Activated CD8-positive, alpha-beta T cell treated with anti-CD3 and anti-CD28 coated beads for 36 hours (primary cell): ENCODE results near the gene SLC8A3. TPM values are rescaled to one million over a fixed set of nuclear protein-coding genes. Genes with fewer than 3 reads are reported as not detected.

Experiments used
- ATAC-seq: fragments of 200-7000 bp; cut with Tn5 transposase; one replicate; pipeline ENCODE4 v1.10.0; 2021; ENCODE audit warnings: mild to moderate bottlenecking, moderate library complexity
- CTCF ChIA-PET: fragments of 350-600 bp; sonication (Branson Sonifier 250); formaldehyde crosslinking; loops from one replicate; lab custom pipeline; 2021; ENCODE audit warnings: antibody characterized with exemption; lab: Charles Lee
- POLR2A ChIA-PET: fragments of 350-600 bp; sonication (Branson Sonifier 250); formaldehyde crosslinking; loops from one replicate; lab custom pipeline; 2021; ENCODE audit warnings: antibody characterized with exemption; lab: Charles Lee
- DNase-seq: peaks from one replicate; pipeline ENCODE4 v3.0.0-alpha.2; 2020
- H3K27ac Mint-ChIP-seq: one replicate; pipeline ENCODE4 v1.8.0; 2021; ENCODE audit warnings: mild to moderate bottlenecking, mixed read lengths
- H3K27me3 Mint-ChIP-seq: one replicate; pipeline ENCODE4 v1.8.0; 2021; ENCODE audit warnings: mixed read lengths
- H3K36me3 Mint-ChIP-seq: one replicate; pipeline ENCODE4 v1.8.0; 2021; ENCODE audit warnings: low read depth, mixed read lengths
- H3K4me1 Mint-ChIP-seq: one replicate; pipeline ENCODE4 v1.8.0; 2021; ENCODE audit warnings: low read depth, mixed read lengths
- H3K4me3 Mint-ChIP-seq: one replicate; pipeline ENCODE4 v1.8.0; 2021; ENCODE audit warnings: mild to moderate bottlenecking, moderate library complexity, mixed read lengths
- H3K9me3 Mint-ChIP-seq: one replicate; pipeline ENCODE4 v1.8.0; 2021; ENCODE audit warnings: mixed read lengths
- CTCF ChIP-seq: fragments of 200-600 bp; IDR thresholded peaks from one replicate; pipeline ENCODE4 v1.8.0; 2022; ENCODE audit warnings: antibody characterized with exemption, mild to moderate bottlenecking
- intact Hi-C: fragments of 100-400 bp; cut with micrococcal nuclease; formaldehyde crosslinking; loops from one replicate; pipeline ENCODE4 v1.10.0; 2022
- total RNA-seq, 2 experiments: library from RNA; stranded (reverse); gene quantifications; one replicate each; pipeline ENCODE4 v1.2.3, GENCODE V29; 2021

SLC8A3 gene
- total RNA-seq, 2 experiments from 2014 or later = 0.54 TPM

GRCh38 chr14:70048313-70048654 is 140.5 kb downstream of the SLC8A3 start:
- CTCF ChIA-PET = no interaction called here
- peaks cover 7% of the 10 kb centered on the region for H3K4me1 Mint-ChIP-seq

GRCh38 chr14:70047598-70048312 is 141.0 kb downstream of the SLC8A3 start:
- Mint-ChIP-seq H3K9me3 (no peaks in the 10 kb centered on the region), H3K4me1 (peaks cover 7% of the 10 kb centered on the region), H3K27ac (no peak overlapping the region), H3K4me3 (no peak overlapping the region), H3K36me3 (no peaks in the 10 kb centered on the region), H3K27me3 (peaks cover 10% of the 10 kb centered on the region)
- intact Hi-C loops = no loop called here
- DNase-seq (no peak), ATAC-seq (no peak)
- ChIA-PET CTCF (interaction anchor here (0.7 kb wide), 1 partner anchor 784 kb away, joined by 3 read pairs; no protein-coding TSS in a partner anchor), POLR2A (no interaction called here)
- TF ChIP-seq CTCF = no peak

More at GRCh38 chr14:70048313-70048654, 140.5 kb downstream of the SLC8A3 start:
- POLR2A ChIA-PET = no interaction called here
- intact Hi-C loops = no loop called here
- H3K27me3 Mint-ChIP-seq = peaks cover 8% of the 10 kb centered on the region
- ATAC-seq (no peak), DNase-seq (no peak)
- H3K27ac Mint-ChIP-seq = no peak overlapping the region
- no peaks in the 10 kb centered on the region for H3K9me3 Mint-ChIP-seq
- no peaks in the 10 kb centered on the region for H3K36me3 Mint-ChIP-seq
- no peak overlapping the region for H3K4me3 Mint-ChIP-seq
- no peak for TF ChIP-seq CTCF

GRCh38 chr14:70045844-70046535 is 142.8 kb downstream of the SLC8A3 start:
- TF ChIP-seq CTCF = no peak
- ChIA-PET CTCF (interaction anchor here (1.3 kb wide), 1 partner anchor 28 kb away, joined by 3 read pairs; no protein-coding TSS in a partner anchor), POLR2A (no interaction called here)
- Mint-ChIP-seq H3K9me3 (no peaks in the 10 kb centered on the region), H3K27ac (no peak overlapping the region), H3K36me3 (no peaks in the 10 kb centered on the region), H3K4me3 (no peak overlapping the region), H3K4me1 (no peaks in the 10 kb centered on the region), H3K27me3 (peaks cover 16% of the 10 kb centered on the region)
- intact Hi-C loops = no loop called here
- DNase-seq (peak; percentile 27), ATAC-seq (no peak)

GRCh38 chr14:70045310-70045709 is 143.4 kb downstream of the SLC8A3 start:
- Mint-ChIP-seq H3K9me3 (no peaks in the 10 kb centered on the region), H3K27ac (no peak overlapping the region), H3K27me3 (peaks cover 16% of the 10 kb centered on the region), H3K4me1 (no peaks in the 10 kb centered on the region), H3K36me3 (no peaks in the 10 kb centered on the region), H3K4me3 (no peak overlapping the region)
- CTCF ChIA-PET = interaction anchor here (0.9 to 1.3 kb wide), 3 partner anchors 17 to 28 kb away, joined by 3 read pairs; no protein-coding TSS in a partner anchor
- no peak for ATAC-seq
- POLR2A ChIA-PET = no interaction called here
- no peak for DNase-seq
- intact Hi-C loops = no loop called here
- TF ChIP-seq CTCF = no peak

- TF ChIP-seq CTCF = no peak
- peaks cover 20% of the 10 kb centered on the region for H3K27me3 Mint-ChIP-seq
- H3K4me1 Mint-ChIP-seq = no peaks in the 10 kb centered on the region
- POLR2A ChIA-PET = no interaction called here
- no peaks in the 10 kb centered on the region for H3K9me3 Mint-ChIP-seq
- CTCF ChIA-PET = no interaction called here
- intact Hi-C loops = no loop called here
- no peak overlapping the region for H3K27ac Mint-ChIP-seq
- H3K36me3 Mint-ChIP-seq = no peaks in the 10 kb centered on the region
- ATAC-seq (no peak), DNase-seq (no peak)
- no peak overlapping the region for H3K4me3 Mint-ChIP-seq
These were observed 145.8 kb downstream of the SLC8A3 start for GRCh38 chr14:70043001-70043400.
